T-helper 1 cell treated with Interleukin-12 subunit alpha and Interleukin-12 subunit beta and Interleukin-4 antibody, amounts not matched to agents 30 μg/mL and 1 μg/mL, for 36 hours (primary cell): Measurements from ENCODE around the gene TM4SF1.

Experiments used
- H3K27ac Mint-ChIP-seq: one replicate; pipeline ENCODE4 v1.8.0; 2021; ENCODE audit warnings: mild to moderate bottlenecking, mixed read lengths
- H3K27me3 Mint-ChIP-seq: one replicate; pipeline ENCODE4 v1.8.0; 2021; ENCODE audit warnings: low read depth, mixed read lengths
- H3K36me3 Mint-ChIP-seq: one replicate; pipeline ENCODE4 v1.8.0; 2021; ENCODE audit warnings: low read depth, mixed read lengths
- H3K4me1 Mint-ChIP-seq: one replicate; pipeline ENCODE4 v1.8.0; 2021; ENCODE audit warnings: low read depth, mixed read lengths
- H3K4me3 Mint-ChIP-seq: one replicate; pipeline ENCODE4 v1.8.0; 2021; ENCODE audit warnings: mild to moderate bottlenecking, moderate library complexity, mixed read lengths
- H3K9me3 Mint-ChIP-seq: one replicate; pipeline ENCODE4 v1.8.0; 2021; ENCODE audit warnings: mixed read lengths

The TM4SF1 gene, protein sequence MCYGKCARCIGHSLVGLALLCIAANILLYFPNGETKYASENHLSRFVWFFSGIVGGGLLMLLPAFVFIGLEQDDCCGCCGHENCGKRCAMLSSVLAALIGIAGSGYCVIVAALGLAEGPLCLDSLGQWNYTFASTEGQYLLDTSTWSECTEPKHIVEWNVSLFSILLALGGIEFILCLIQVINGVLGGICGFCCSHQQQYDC

DNA sequence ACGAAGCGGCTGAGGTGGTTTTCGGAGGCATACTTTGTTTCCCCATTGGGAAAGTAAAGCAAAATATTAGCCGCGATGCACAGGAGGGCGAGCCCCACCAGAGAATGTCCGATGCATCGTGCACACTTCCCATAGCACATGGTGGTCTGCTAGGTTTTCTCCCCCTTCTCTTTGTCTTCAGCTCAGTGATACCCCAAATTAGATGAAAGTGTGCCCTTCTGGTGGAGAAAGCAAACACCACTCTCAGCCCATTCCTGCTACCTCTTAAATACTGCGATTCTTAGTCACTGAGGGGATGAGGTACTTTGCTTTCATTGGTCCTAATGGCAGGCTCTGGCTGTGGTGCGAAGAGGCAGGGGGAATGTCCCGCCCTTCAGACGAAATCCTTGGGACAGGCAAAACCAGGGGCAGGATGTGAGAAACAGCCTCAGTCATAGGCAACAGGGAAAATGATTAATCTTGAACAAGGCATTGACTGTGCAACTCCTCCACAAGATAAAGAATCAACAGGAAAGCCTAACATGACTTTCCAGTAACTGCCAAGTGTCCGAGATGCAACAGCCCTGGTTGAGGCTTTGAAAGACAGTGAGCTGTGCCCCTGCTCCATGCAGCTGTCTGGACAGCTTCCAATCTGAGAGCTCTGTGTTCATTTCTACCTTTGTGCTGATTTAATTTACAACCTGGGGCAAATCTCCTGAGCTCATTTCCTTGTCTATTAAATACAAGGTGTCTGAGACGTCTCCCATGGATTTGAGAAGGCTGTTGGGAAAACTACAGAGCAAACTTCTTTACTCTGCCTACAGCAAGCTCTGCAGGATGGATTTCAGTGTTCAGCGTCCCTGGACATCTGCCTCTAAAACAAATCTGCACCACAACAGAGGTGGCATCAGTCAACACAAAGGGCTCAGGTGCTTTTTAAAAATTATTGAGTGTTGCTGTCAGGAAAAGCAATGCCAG is at the start of gene TM4SF1:
TSS of gene TM4SF1 (minus strand) at position 242 of the 957 bp plus-strand sequence. CDS start at position 140, 102 bp downstream.
- Mint-ChIP-seq H3K27ac (no peak within 1 kb of the TSS), H3K4me3 (no peak within 1 kb of the TSS), H3K9me3 (no peaks in the 10 kb centered on the region), H3K27me3 (peaks cover 15% of the 10 kb centered on the region), H3K36me3 (no peaks in the 10 kb centered on the region), H3K4me1 (peaks cover 4% of the 10 kb centered on the region)

GRCh38 chr3:149426325-149426724 is 48.9 kb upstream of the TM4SF1 start:
- Mint-ChIP-seq H3K4me1 (no peaks in the 10 kb centered on the region), H3K27me3 (peaks cover 24% of the 10 kb centered on the region), H3K27ac (no peak overlapping the region), H3K36me3 (no peaks in the 10 kb centered on the region), H3K9me3 (no peaks in the 10 kb centered on the region), H3K4me3 (no peak overlapping the region)

- no peaks in the 10 kb centered on the region for H3K9me3 Mint-ChIP-seq
- H3K36me3 Mint-ChIP-seq, result no peaks in the 10 kb centered on the region
- no peak overlapping the region for H3K4me3 Mint-ChIP-seq
- no peaks in the 10 kb centered on the region for H3K4me1 Mint-ChIP-seq
- H3K27me3 Mint-ChIP-seq, result peaks cover 26% of the 10 kb centered on the region
- H3K27ac Mint-ChIP-seq, result no peak overlapping the region
Measured at GRCh38 chr3:149424918-149425317, 47.5 kb upstream of the TM4SF1 start.

- Mint-ChIP-seq H3K27ac (no peak overlapping the region), H3K27me3 (peaks cover 17% of the 10 kb centered on the region), H3K9me3 (no peaks in the 10 kb centered on the region), H3K4me3 (no peak overlapping the region), H3K36me3 (no peaks in the 10 kb centered on the region), H3K4me1 (peaks cover 12% of the 10 kb centered on the region)
Measured at GRCh38 chr3:149421764-149422163, 44.3 kb upstream of the TM4SF1 start.

- no peaks in the 10 kb centered on the region for H3K9me3 Mint-ChIP-seq
- H3K27ac Mint-ChIP-seq, result no peak overlapping the region
- H3K4me1 Mint-ChIP-seq, result peaks cover 21% of the 10 kb centered on the region
Measured at GRCh38 chr3:149419816-149420215, 42.4 kb upstream of the TM4SF1 start.

DNA sequence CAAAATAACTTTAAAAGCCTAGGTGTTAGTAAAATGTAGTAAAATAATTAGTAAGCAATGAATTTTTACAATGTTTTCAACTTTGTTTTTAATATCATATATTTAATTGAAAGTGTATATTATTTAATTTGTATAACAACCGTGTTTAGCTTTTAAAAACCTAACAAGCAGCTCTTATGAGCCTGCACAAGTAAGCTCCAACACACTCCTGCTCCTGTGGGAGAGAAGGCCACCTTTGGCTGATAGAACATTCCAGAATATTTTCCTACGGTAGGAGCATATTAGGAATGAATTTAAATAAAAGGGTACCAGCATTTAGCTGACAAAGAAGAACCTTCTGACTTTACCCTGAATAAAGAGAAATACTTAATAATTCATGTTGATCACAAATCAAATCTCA is 40.3 kb upstream of the TM4SF1 start:
- Mint-ChIP-seq H3K27me3 (peaks cover 13% of the 10 kb centered on the region), H3K9me3 (no peaks in the 10 kb centered on the region), H3K36me3 (no peaks in the 10 kb centered on the region), H3K4me3 (no peak overlapping the region), H3K4me1 (peaks cover 27% of the 10 kb centered on the region), H3K27ac (no peak overlapping the region)

More at GRCh38 chr3:149419816-149420215, 42.4 kb upstream of the TM4SF1 start:
- H3K36me3 Mint-ChIP-seq, result no peaks in the 10 kb centered on the region
- H3K4me3 Mint-ChIP-seq, result no peak overlapping the region
- H3K27me3 Mint-ChIP-seq, result peaks cover 17% of the 10 kb centered on the region

GRCh38 chr3:149417174-149417573 is 39.7 kb upstream of the TM4SF1 start:
- peaks cover 27% of the 10 kb centered on the region for H3K4me1 Mint-ChIP-seq
- no peak overlapping the region for H3K4me3 Mint-ChIP-seq
- no peaks in the 10 kb centered on the region for H3K9me3 Mint-ChIP-seq
- H3K27me3 Mint-ChIP-seq, result peaks cover 10% of the 10 kb centered on the region
- no peaks in the 10 kb centered on the region for H3K36me3 Mint-ChIP-seq
- H3K27ac Mint-ChIP-seq, result no peak overlapping the region

GRCh38 chr3:149415484-149415883 is 38.0 kb upstream of the TM4SF1 start:
- no peaks in the 10 kb centered on the region for H3K9me3 Mint-ChIP-seq
- H3K4me3 Mint-ChIP-seq, result no peak overlapping the region
- H3K4me1 Mint-ChIP-seq, result peaks cover 27% of the 10 kb centered on the region
- H3K27me3 Mint-ChIP-seq, result peaks cover 13% of the 10 kb centered on the region
- no peaks in the 10 kb centered on the region for H3K36me3 Mint-ChIP-seq
- no peak overlapping the region for H3K27ac Mint-ChIP-seq

DNA sequence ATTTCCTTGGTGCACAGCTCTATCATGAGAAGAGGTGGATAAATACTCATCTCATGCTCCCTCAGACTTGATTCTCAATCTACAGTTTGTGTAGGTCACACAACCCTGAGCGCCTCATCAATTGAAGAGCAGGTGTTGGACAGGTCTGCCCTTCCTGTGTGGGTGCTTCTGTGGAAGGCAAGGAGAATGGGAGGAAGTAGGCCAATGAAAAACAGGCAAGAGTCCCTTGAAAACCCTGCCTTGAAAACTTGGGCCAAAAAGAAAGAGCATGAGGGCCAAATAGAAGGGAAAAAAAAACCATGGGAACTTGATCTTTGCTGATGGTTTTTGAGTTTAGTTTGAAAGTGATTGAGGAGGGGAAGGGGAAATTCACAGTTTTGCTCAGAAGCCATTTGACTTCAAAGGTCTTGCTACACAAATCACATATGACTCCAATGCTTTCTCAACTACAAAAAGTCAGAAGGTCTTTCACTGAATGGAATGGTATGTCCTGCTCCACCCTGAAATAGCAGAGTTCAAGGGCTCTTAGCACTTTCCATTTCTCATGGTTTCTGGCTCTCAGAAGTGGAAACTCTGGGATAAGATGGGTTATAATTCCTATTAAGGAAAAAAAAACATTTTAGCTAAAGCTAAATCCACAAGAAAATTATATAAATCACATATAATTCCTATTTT is 37.2 kb upstream of the TM4SF1 start:
- H3K27me3 Mint-ChIP-seq, result peaks cover 14% of the 10 kb centered on the region
- H3K9me3 Mint-ChIP-seq, result no peaks in the 10 kb centered on the region
- peaks cover 27% of the 10 kb centered on the region for H3K4me1 Mint-ChIP-seq
- no peaks in the 10 kb centered on the region for H3K36me3 Mint-ChIP-seq
- no peak overlapping the region for H3K27ac Mint-ChIP-seq
- no peak overlapping the region for H3K4me3 Mint-ChIP-seq

DNA sequence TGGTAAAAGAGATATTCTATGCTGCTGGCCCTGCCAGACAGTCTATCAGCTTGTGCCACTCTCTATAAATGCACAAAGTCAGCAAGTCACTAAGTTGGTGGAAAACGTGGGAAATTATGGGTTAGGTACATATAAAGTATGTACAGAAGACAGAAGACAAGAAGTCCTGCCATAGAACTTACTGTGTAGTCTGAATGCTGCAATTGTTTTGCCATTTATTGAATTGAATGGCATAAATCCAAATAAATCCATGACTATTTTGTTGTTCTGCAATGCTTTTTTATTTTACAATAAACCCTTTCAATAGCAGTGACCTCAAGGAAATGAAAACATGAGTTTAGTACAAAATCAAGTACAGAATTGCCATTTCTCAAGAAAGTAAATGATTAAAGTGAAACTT is 34.1 kb upstream of the TM4SF1 start:
- no peak overlapping the region for H3K27ac Mint-ChIP-seq
- no peaks in the 10 kb centered on the region for H3K36me3 Mint-ChIP-seq
- H3K27me3 Mint-ChIP-seq, result peaks cover 19% of the 10 kb centered on the region
- H3K4me3 Mint-ChIP-seq, result no peak overlapping the region
- no peaks in the 10 kb centered on the region for H3K9me3 Mint-ChIP-seq
- peaks cover 13% of the 10 kb centered on the region for H3K4me1 Mint-ChIP-seq

- H3K36me3 Mint-ChIP-seq, result no peaks in the 10 kb centered on the region
- no peak overlapping the region for H3K27ac Mint-ChIP-seq
- H3K4me1 Mint-ChIP-seq, result peaks cover 2% of the 10 kb centered on the region
- H3K9me3 Mint-ChIP-seq, result no peaks in the 10 kb centered on the region
- no peak overlapping the region for H3K4me3 Mint-ChIP-seq
- H3K27me3 Mint-ChIP-seq, result peaks cover 33% of the 10 kb centered on the region
Measured at GRCh38 chr3:149409351-149409750, 31.9 kb upstream of the TM4SF1 start.

DNA sequence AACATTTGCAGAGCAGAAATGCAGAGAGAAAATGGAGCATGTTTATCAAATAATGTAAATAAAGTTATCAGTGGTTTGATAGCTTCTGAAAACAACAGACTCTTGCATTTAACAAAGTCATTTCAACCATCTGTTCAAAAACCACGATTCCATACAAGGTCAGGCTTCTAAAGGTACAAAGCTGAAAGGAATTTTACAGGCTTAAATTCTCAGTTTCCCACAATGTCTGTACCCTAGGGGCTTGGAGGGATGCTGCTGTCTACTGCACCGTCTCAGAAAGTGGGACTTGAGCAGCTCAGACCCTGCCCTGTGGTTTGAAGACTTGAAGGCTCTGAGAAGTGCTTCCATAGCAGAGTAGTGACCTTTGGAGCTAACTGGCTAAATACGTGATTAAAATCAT is 30.4 kb upstream of the TM4SF1 start:
- H3K36me3 Mint-ChIP-seq, result no peaks in the 10 kb centered on the region
- H3K4me3 Mint-ChIP-seq, result no peak overlapping the region
- peaks cover 39% of the 10 kb centered on the region for H3K27me3 Mint-ChIP-seq
- no peaks in the 10 kb centered on the region for H3K4me1 Mint-ChIP-seq
- no peaks in the 10 kb centered on the region for H3K9me3 Mint-ChIP-seq
- no peak overlapping the region for H3K27ac Mint-ChIP-seq

DNA sequence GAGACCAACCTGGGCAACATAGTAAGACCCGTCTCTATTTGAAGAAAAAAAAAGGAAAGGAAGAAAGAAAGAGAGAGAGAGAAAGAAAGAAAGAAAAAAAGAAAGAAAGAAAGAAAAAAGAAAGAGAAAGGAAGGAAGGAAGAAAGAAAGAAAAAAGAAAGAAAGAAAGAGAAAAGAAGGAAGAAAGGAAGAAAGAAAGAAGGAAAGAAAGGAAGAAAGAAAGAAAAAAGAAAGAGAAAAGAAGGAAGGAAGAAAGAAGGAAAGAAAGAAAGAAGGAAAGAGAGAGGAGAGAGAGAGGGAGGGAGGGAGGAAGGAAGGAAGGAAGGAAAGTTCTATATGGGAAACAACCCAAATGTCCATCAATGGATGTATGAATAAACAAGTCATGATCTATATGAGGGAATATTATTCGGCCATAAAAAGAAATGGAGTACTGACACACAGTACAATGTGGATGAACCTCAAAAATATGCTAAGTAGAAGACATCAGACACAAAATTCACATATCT is 28.8 kb upstream of the TM4SF1 start:
- Mint-ChIP-seq H3K9me3 (no peaks in the 10 kb centered on the region), H3K36me3 (no peaks in the 10 kb centered on the region), H3K4me1 (no peaks in the 10 kb centered on the region), H3K4me3 (no peak overlapping the region), H3K27me3 (peaks cover 38% of the 10 kb centered on the region), H3K27ac (no peak overlapping the region)

DNA sequence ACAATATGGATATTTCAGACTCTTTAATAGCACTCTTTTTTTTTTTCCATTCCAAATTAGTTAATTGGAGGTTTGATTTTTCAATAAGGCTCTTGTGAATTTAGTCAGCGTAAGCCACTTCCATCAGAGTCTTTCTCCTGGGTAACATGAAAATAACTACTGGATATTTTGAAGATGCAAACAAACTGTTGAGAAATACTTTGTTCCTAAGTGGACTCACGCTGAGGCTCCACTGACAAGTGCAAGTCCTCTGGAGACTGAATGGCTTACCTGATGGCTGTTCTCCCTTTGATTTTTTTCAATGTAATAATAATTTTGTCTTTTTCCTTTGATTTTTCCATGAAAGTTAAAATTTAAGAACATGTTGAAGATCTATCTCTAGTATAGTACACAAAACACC is 26.0 kb upstream of the TM4SF1 start:
- H3K4me1 Mint-ChIP-seq, result no peaks in the 10 kb centered on the region
- no peak overlapping the region for H3K4me3 Mint-ChIP-seq
- H3K9me3 Mint-ChIP-seq, result no peaks in the 10 kb centered on the region
- no peaks in the 10 kb centered on the region for H3K36me3 Mint-ChIP-seq
- H3K27ac Mint-ChIP-seq, result no peak overlapping the region
- H3K27me3 Mint-ChIP-seq, result peaks cover 42% of the 10 kb centered on the region
